ENCODE results near the gene ATP10A. TPM values are rescaled to one million over a fixed set of nuclear protein-coding genes. Genes with fewer than 3 reads are reported as not detected.

Gene ATP10A
- total and polyA plus RNA-seq, 2 of the 8 experiments (the other 6 are each of a cell fraction or from before 2014, with no cell fraction given) = 2.0 to 2.8 TPM

GRCh38 chr15:25643120-25643519 is 220.0 kb downstream of the ATP10A start (continued):
- peak; percentile 58; the same call in 1 of the 2 replicates for TF ChIP-seq TEAD4 (IDR thresholded peaks at IDR 0.05; ENCODE audit: low read depth, low read length)
- peak in 1 of 2 experiments; percentile 90; a peak in 1 of 3 replicates for TF ChIP-seq EP300 (IDR thresholded peaks at IDR 0.05; ENCODE audit: borderline replicate concordance in 1 of 2, low read depth in 2 of 2, low read length in 2 of 2)
- TF ChIP-seq GTF2F1 (IDR thresholded peaks at IDR 0.05; ENCODE audit: borderline replicate concordance, low read depth, low read length) = no peak
- TF ChIP-seq SAP30 (IDR thresholded peaks at IDR 0.05; ENCODE audit: insufficient read depth, insufficient replicate concordance, low read length) = no peak
- no peak for TF ChIP-seq SIX5 (IDR thresholded peaks at IDR 0.05; ENCODE audit: low read depth, low read length)
- TF ChIP-seq NRF1 (IDR thresholded peaks at IDR 0.05; ENCODE audit: low read depth, low read length) = no peak
- TF ChIP-seq BCL11A (IDR thresholded peaks at IDR 0.05; ENCODE audit: low read depth in 2 of 2, low read length in 2 of 2) = peak in 1 of 2 experiments; percentile 56
- no peak for TF ChIP-seq BRCA1 (IDR thresholded peaks at IDR 0.05; ENCODE audit: low read depth, low read length)
- TF ChIP-seq POU5F1 (IDR thresholded peaks at IDR 0.05; ENCODE audit: low read depth, low read length) = no peak
- TF ChIP-seq ASH2L (IDR thresholded peaks at IDR 0.05; ENCODE audit: low read length) = no peak
- TF ChIP-seq SP1 (IDR thresholded peaks at IDR 0.05; ENCODE audit: low read depth, low read length) = peak; percentile 85
- no peak for TF ChIP-seq KDM5A (IDR thresholded peaks at IDR 0.05; ENCODE audit: low read length)
- no peak for TF ChIP-seq RXRA (IDR thresholded peaks at IDR 0.05; ENCODE audit: insufficient read depth, low read depth, low read length)
- TF ChIP-seq HDAC2 (IDR thresholded peaks at IDR 0.05; ENCODE audit: borderline replicate concordance in 1 of 2, low read depth in 2 of 2, low read length in 2 of 2) = peak; percentile 77 to 95; a peak in 3 of 4 replicates
- no peak for TF ChIP-seq CHD2 (IDR thresholded peaks at IDR 0.05; ENCODE audit: low read length)
- peak; percentile 79 for TF ChIP-seq NANOG (IDR thresholded peaks at IDR 0.05; ENCODE audit: insufficient read depth, low read depth, low read length, poor library complexity, severe bottlenecking)
- TF ChIP-seq POLR2AphosphoS5 (IDR thresholded peaks at IDR 0.05; ENCODE audit: low read depth, low read length) = peak; percentile 98
- no peak for TF ChIP-seq SIRT6 (IDR thresholded peaks at IDR 0.05; ENCODE audit: low read length)
- no peak for TF ChIP-seq RNF2 (IDR thresholded peaks at IDR 0.05; ENCODE audit: borderline replicate concordance, low read depth, low read length, missing control alignments, poor library complexity, severe bottlenecking)
- no peak for TF ChIP-seq KDM1A (IDR thresholded peaks at IDR 0.05; ENCODE audit: borderline replicate concordance, low read length)

Data from H1 (cell line).